Measurements from ENCODE around the gene BCAS3. TPM values are rescaled to one million over a fixed set of nuclear protein-coding genes. Genes with fewer than 3 reads are reported as not detected.
"Not testable (repeated sequence)": the region's sequence is repeated elsewhere in the genome, so short reads cannot be mapped to it uniquely, and the experiment has no call there.

BCAS3 gene
- total and polyA plus RNA-seq, 9 donors: 9.4 to 37.0 (median 21.6) TPM

DNA sequence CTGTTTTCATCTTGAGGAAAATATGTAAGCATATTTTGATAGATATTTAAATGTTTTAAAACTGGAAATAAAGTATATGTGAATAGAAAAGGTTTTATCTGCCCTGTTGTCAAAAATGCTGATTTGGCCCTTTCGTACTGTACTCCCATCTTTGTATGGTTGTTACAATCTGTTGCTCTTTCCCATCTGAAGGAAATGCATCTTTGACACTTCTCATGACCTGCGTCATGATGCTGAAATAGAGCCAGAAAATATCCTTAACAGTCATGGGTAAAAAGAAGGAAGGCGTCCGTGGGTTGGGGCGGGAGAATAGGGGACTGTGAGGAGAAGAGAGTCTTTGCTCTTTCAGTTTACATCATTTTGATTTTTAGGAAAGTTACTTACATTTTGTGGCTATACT, 327.7 kb downstream of the BCAS3 start:
- TF ChIP-seq, protein P1, sequence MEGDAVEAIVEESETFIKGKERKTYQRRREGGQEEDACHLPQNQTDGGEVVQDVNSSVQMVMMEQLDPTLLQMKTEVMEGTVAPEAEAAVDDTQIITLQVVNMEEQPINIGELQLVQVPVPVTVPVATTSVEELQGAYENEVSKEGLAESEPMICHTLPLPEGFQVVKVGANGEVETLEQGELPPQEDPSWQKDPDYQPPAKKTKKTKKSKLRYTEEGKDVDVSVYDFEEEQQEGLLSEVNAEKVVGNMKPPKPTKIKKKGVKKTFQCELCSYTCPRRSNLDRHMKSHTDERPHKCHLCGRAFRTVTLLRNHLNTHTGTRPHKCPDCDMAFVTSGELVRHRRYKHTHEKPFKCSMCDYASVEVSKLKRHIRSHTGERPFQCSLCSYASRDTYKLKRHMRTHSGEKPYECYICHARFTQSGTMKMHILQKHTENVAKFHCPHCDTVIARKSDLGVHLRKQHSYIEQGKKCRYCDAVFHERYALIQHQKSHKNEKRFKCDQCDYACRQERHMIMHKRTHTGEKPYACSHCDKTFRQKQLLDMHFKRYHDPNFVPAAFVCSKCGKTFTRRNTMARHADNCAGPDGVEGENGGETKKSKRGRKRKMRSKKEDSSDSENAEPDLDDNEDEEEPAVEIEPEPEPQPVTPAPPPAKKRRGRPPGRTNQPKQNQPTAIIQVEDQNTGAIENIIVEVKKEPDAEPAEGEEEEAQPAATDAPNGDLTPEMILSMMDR (IDR thresholded peaks at IDR 0.05): no peak
- TF ChIP-seq POLR2A (IDR thresholded peaks at IDR 0.05) (no peak), EP300 (IDR thresholded peaks at IDR 0.05) (no peak)
- Histone ChIP-seq H3K36me3 (no peaks in the 10 kb centered on the region), H3K9me3 (no peaks in the 10 kb centered on the region), H3K4me3 (no peak overlapping the region), H3K27ac (no peak overlapping the region), H3K27me3 (no peaks in the 10 kb centered on the region), H3K4me1 (ENCODE audit: insufficient read depth) (no peaks in the 10 kb centered on the region)
- intact Hi-C loops (cut with DNase I): loop anchor here (5.0 to 10.0 kb wide), 3 partner anchors 389 to 399 kb away; partner anchors contain the start of gene TBX2 (in 3 of the 4)
- WGBS, 3 donors: 44 to 61% (median 48%) methylated on average over 5 of the region's 5 CpGs
- no peak for DNase-seq

DNA sequence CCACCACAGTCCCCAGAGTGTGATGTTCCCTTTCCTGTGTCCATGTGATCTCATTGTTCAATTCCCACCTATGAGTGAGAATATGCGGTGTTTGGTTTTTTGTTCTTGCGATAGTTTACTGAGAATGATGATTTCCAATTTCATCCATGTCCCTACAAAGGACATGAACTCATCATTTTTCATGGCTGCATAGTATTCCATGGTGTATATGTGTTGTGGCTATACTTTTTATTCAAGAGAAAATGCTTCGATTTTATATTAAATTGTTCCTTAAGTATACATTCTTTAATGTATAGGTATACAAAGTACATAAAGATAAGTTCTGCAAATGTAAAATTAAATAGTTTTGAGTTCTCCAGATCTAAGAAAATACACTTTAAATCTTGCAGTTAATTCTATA, 328.3 kb downstream of the BCAS3 start:
- H3K27ac ChIP-seq; H3K36me3 ChIP-seq; DNase-seq; H3K4me1 ChIP-seq (ENCODE audit: insufficient read depth); H3K4me3 ChIP-seq; H3K27me3 ChIP-seq; H3K9me3 ChIP-seq: not testable (repeated sequence)
- intact Hi-C loops (cut with DNase I): loop anchor here (5.0 to 10.0 kb wide), 3 partner anchors 389 to 399 kb away; partner anchors contain the start of gene TBX2 (in 3 of the 4)
- 97 to 98% (median 98%) methylated on average over 1 to 3 of the region's 3 CpGs for whole genome bisulfite sequencing, 3 donors

DNA sequence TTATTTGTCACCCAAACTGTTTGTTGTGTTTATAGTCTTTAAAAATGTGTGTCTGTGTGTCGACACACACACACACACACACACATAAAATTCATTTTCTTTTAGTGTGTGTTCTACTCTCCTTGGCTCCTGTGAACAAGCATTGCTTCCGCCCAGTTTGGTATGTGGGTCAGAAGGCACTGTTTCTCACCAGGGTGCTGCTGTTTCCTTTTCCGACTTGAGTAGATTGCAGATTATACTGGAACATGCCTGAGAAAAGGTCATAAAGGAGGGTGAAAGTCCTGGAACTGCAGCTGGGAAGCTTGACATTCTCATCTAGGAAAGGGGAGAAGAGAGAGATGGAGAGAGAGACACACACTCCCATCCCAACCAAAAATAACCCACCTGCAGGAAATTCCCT, 330.3 kb downstream of the BCAS3 start:
- Histone ChIP-seq H3K27me3 (no peaks in the 10 kb centered on the region), H3K36me3 (no peaks in the 10 kb centered on the region), H3K4me3 (no peak overlapping the region), H3K27ac (no peak overlapping the region), H3K4me1 (ENCODE audit: insufficient read depth) (no peaks in the 10 kb centered on the region), H3K9me3 (no peaks in the 10 kb centered on the region)
- intact Hi-C loops (cut with DNase I): loop anchor here (5.0 to 10.0 kb wide), 3 partner anchors 387 to 397 kb away; partner anchors contain the start of gene TBX2 (in 3 of the 4)
- DNase-seq: no peak
- TF ChIP-seq EP300 (IDR thresholded peaks at IDR 0.05) (no peak), POLR2A (IDR thresholded peaks at IDR 0.05) (no peak)
- TF ChIP-seq, protein P1 (IDR thresholded peaks at IDR 0.05): no peak
- WGBS, 3 donors: 41 to 56% (median 50%) methylated on average over 3 of the region's 3 CpGs

DNA sequence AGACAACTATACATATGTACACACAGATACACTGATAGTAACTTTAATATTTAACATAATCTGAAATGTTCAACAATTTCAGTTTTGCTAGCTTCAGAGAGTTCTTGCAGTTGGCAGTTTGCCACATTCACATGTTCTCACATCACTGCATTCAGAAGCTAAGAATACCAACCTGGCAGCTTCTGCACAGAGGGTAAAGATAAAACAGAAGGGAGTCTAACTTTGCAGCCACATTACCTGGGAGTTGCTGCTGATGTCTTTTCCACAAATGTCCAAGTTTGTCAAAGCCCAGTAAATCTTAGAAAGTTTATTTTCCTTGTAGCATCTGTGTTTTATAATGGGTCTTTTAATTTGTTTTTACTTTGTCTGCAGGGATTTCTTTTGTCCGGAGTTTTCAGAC, 332.0 kb downstream of the BCAS3 start:
- Histone ChIP-seq H3K4me1 (ENCODE audit: insufficient read depth) (no peaks in the 10 kb centered on the region), H3K4me3 (no peak overlapping the region), H3K27ac (no peak overlapping the region), H3K9me3 (no peaks in the 10 kb centered on the region), H3K36me3 (no peaks in the 10 kb centered on the region), H3K27me3 (no peaks in the 10 kb centered on the region)
- intact Hi-C loops (cut with DNase I): loop anchor here (5.0 to 10.0 kb wide), 3 partner anchors 385 to 395 kb away; partner anchors contain the start of gene TBX2 (in 3 of the 4)
- 19 to 35% (median 32%) methylated on average over 1 of the region's 1 CpG for WGBS, 3 donors
- TF ChIP-seq EP300 (IDR thresholded peaks at IDR 0.05) (no peak), POLR2A (IDR thresholded peaks at IDR 0.05) (no peak)
- TF ChIP-seq, protein P1 (IDR thresholded peaks at IDR 0.05): no peak
- no peak for DNase-seq

DNA sequence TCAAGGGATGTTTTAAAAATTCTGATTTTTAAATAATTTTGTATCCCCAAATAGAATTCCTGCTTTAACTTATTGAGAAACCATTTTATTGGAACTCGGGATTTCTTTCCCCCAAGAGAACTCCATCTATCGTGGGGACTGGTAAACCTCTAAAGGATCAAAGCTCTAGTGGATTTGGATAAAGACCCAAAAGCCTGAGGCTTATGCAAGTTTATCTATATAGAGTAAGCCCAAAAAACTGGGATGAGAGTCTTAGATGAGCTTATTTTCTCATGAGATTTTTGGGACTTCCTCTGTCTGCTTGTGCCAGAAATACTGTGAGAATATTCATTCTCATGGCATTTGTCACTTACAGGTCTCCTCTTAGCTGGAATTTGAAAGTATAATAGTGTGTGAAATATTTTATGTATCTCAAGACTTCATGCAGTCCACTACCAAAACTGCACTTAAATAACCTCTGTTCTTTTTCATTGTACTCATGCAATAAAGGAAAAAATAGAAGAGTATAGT, 333.1 kb downstream of the BCAS3 start:
- Histone ChIP-seq H3K9me3 (no peaks in the 10 kb centered on the region), H3K4me1 (ENCODE audit: insufficient read depth) (no peaks in the 10 kb centered on the region), H3K27me3 (no peaks in the 10 kb centered on the region), H3K27ac (no peak overlapping the region), H3K36me3 (no peaks in the 10 kb centered on the region), H3K4me3 (no peak overlapping the region)
- intact Hi-C loops (cut with DNase I): no loop called here
- WGBS, 3 donors: 77 to 92% (median 89%) methylated on average over 2 of the region's 2 CpGs
- no peak for TF ChIP-seq EP300 (IDR thresholded peaks at IDR 0.05)
- TF ChIP-seq, protein P1 (IDR thresholded peaks at IDR 0.05): no peak
- no peak for TF ChIP-seq POLR2A (IDR thresholded peaks at IDR 0.05)
- no peak for DNase-seq

Measured in ovary (tissue), 9 donors.